OCI-LY3 (cell line): ENCODE data around the gene GALNT16.

ENCODE experiments used
- CTCF ChIP-seq: fragments of 200-600, 300-600 bp; sonication (generic); IDR thresholded peaks from 2 replicates; pipeline ENCODE4 v1.5.1; 2014; ENCODE audit warnings: antibody characterized with exemption, low read length, low read depth
- EZH2phosphoT487 ChIP-seq: fragments of 200-600 bp; shearing (Covaris generic); IDR thresholded peaks from 2 replicates; pipeline ENCODE4 v1.6.1; 2018; ENCODE audit warnings: antibody characterized with exemption, mixed run types, low read depth

GRCh38 chr14:69366069-69366468 is 106.1 kb downstream of the GALNT16 start:
- no peak for TF ChIP-seq CTCF
- TF ChIP-seq EZH2phosphoT487 = no peak
